Subcutaneous abdominal adipose tissue (tissue), 5 donors: ENCODE results near the gene TNNI3.
A peak's percentile ranks its signal among the peaks of the same experiment; 100 is the strongest.

Experiments
- H3K27ac ChIP-seq: one replicate; pipeline ENCODE4 v1.7.0; 2013; ENCODE audit warnings: low read depth, mild to moderate bottlenecking, inconsistent platforms, low read length, moderate library complexity
- H3K27me3 ChIP-seq, 5 donors: one replicate each; pipeline ENCODE4 v1.7.0; 2013; ENCODE audit warnings: low read length in 5 of 5, inconsistent platforms in 1 of 5; ENCODE audit not compliant: control insufficient read depth in 5 of 5, insufficient read depth in 4 of 5
- H3K36me3 ChIP-seq, 5 donors: one replicate each; pipeline ENCODE4 v1.7.0; 2013; ENCODE audit warnings: low read length in 5 of 5; ENCODE audit not compliant: control insufficient read depth in 5 of 5, insufficient read depth in 5 of 5
- H3K4me1 ChIP-seq, 5 donors: one replicate each; pipeline ENCODE4 v1.7.0; 2013; ENCODE audit warnings: low read length in 5 of 5, mild to moderate bottlenecking in 3 of 5, moderate library complexity in 1 of 5; ENCODE audit not compliant: control insufficient read depth in 5 of 5, insufficient read depth in 5 of 5
- H3K4me3 ChIP-seq, 5 donors: one replicate each; pipeline ENCODE4 v1.7.0; 2013; ENCODE audit warnings: low read length in 5 of 5, low read depth in 1 of 5
- H3K9ac ChIP-seq, 5 donors: one replicate each; pipeline ENCODE4 v1.7.0; 2013; ENCODE audit warnings: low read length in 5 of 5, mild to moderate bottlenecking in 4 of 5, moderate library complexity in 3 of 5
- H3K9me3 ChIP-seq, 5 donors: one replicate each; pipeline ENCODE4 v1.7.0; 2013; ENCODE audit warnings: low read length in 5 of 5; ENCODE audit not compliant: control insufficient read depth in 5 of 5
- donor health status: healthy.
- donor health status: healthy.
- donor health status: healthy.
- donor health status: healthy.
- donor health status: healthy.

Gene TNNI3

DNA sequence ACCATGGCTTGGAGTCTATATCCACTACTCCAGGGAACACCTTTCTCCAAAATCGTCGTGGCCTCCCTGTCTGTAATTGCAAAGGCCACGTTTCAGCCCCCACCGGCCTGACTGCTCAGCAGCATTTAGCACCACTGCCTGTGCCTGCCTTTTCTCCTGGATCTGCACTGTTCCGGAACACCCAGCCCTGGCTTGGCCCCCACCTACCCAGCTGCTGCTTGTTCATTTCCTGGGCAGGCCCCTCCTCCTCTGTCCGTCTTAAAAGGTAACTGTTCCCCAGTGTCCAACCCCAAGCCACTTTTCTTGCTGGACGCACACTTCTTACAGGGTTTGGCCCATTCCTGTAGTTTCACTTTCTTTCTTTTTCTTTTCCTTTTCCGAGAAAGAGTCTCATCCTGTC lies 31.1 kb upstream of the TNNI3 start:
- peaks cover 0 to 2% (median 0%) of the 10 kb centered on the region in 5 donors for H3K4me1 ChIP-seq
- H3K27ac ChIP-seq: no peak overlapping the region
- H3K27me3 ChIP-seq: peaks cover 4 to 14% (median 10%) of the 10 kb centered on the region in 5 donors
- no peaks in the 10 kb centered on the region for H3K36me3 ChIP-seq
- H3K9ac ChIP-seq: no peak overlapping the region
- no peaks in the 10 kb centered on the region for H3K9me3 ChIP-seq
- H3K4me3 ChIP-seq: no peak overlapping the region

DNA sequence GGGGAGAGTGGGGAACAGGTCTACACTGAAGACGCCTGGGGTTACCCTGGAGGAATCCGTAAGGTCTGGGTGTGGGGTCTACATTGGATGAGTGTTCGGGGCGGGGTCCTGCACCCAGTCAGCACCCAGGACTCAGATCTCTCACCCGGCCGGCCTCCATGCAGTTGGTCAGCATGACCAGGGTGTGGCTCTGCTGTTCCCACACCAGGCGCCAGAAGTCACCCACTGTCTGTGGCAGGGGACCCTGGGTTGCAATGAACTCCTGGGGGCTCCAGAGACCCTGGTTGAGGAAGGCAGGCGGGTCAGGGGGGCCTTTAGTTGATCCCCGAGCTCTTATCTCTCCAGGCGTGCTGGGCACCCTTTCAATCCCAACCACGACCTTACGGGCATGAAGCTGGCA lies 28.5 kb upstream of the TNNI3 start:
- Histone ChIP-seq H3K4me3 (no peak overlapping the region), H3K36me3 (no peaks in the 10 kb centered on the region), H3K27me3 (peaks cover 3 to 24% (median 18%) of the 10 kb centered on the region in 5 donors), H3K27ac (no peak overlapping the region), H3K9me3 (no peaks in the 10 kb centered on the region), H3K4me1 (peaks cover 0 to 2% (median 0%) of the 10 kb centered on the region in 5 donors), H3K9ac (no peak overlapping the region)

DNA sequence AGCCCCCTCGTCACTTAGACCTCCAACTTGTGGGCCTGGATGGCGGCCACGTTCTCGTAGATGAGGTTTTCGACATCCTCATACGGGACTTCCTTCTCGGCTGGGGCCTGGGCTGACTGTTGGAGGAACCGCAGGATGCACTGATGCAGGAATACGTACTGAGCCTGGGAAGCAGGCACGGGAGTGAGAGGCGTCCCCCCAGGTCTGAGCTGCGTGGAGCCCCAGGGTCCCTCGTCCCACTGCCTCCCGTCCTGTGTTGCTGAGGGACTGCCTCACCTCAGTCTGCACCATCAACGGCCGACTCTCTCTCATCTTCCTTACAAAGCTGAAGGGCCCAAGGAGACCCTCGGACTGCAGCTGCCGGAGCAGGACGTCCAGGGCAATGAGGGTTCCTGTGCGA lies 24.2 kb upstream of the TNNI3 start:
- Histone ChIP-seq H3K9ac (no peak overlapping the region), H3K27me3 (peaks cover 27 to 65% (median 55%) of the 10 kb centered on the region in 5 donors), H3K9me3 (no peaks in the 10 kb centered on the region), H3K4me3 (no peak overlapping the region), H3K4me1 (peaks cover 0 to 11% (median 10%) of the 10 kb centered on the region in 5 donors), H3K36me3 (no peaks in the 10 kb centered on the region), H3K27ac (no peak overlapping the region)

DNA sequence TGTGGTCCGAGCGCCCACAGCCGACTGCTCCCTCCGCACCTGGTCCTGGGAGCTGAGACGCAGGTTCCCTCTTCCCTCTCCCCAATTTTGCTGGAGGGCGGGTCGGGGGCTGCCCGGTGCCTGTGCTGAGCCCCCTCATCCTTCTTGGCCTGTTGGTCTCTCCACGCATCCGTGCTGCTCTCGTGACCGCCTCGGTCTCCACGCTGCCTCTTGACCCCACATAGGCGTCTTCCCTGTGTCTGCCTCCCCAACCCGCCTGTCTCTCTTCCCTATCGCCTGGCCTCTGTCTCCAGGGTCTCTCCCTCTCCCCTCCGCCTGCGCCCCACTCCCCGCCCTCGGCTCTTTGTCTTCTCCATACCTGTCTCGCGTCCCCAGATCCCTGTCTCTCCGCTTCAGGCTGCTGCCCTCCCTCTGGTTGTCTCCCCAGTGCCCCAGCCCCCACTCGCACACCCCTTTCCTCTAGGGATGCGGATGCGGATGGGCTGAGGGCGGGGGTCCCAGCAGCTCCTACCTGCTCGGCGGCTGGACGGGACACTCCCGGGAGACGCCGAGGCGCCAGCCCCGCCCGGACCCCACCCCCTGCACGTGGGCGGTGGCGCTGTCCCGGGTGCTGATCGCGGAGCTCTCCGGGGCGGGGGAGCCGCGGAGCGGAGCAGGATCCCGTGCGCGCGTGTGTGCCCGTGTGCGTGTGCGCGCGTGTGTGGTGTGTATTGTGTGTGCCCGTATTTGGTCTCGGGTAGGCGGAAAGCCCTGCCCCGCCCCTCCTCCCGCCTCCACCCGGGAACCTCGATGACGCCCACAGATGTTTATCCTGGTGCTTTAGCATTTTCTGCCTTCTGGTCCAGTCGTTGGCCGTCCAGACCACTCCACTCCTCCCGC lies 22.3 kb upstream of the TNNI3 start, which contains the start of gene SYT5:
SYT5 (minus strand) TSS at position 684 of the 879 bp plus-strand sequence. CDS start 1,248 bp downstream, outside the sequence.
- Histone ChIP-seq H3K4me1 (peaks cover 0 to 11% (median 10%) of the 10 kb centered on the region in 5 donors), H3K9me3 (peaks cover 0 to 3% (median 0%) of the 10 kb centered on the region in 5 donors), H3K9ac (no peak within 1 kb of the TSS), H3K27me3 (peaks cover 46 to 75% (median 66%) of the 10 kb centered on the region in 5 donors), H3K4me3 (peak within 1 kb of the TSS in 4 of 5 donors; percentile 22 to 55 (median 40)), H3K27ac (no peak within 1 kb of the TSS), H3K36me3 (no peaks in the 10 kb centered on the region)

DNA sequence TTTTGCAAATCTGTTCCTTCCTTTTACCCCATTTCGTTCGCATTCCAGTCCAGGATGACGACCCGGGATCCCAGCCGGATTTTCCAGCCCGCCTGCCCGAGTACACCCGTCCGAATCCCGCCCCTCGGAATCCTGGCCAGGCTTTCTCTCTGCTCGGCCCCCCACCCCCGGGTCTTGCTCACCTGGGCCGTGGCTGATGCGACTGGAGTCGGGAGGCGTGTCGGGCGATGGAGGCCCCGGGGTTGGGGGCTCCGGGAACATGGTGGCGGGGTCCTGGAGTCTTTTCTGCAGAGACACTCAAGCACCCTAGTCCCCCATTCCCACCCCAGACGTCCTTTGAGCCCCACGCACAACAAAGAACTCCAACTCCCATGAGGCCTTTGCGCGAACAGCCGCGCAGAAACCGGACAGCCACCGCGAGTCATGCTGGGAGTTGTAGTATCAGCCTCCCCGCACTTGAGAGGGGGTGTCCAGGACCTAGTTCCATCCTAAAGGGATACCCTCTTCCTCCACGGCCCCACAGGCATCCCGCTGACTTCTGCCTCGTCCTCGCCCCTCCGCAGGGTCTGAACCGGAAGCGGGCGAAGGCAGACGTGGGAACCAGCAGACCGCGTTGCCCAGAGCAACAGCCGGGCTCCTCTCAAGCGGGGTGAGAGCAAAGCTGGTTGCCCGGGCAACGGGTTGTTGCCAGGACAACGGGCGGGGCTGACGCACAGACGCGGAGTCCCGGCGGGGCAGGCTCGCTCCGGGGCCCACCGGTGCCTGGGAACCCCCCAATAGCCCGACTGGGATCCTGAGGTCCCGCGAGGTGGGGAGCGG lies 21.5 kb upstream of the TNNI3 start:
- Histone ChIP-seq H3K9me3 (peaks cover 0 to 3% (median 0%) of the 10 kb centered on the region in 5 donors), H3K9ac (no peak overlapping the region), H3K36me3 (no peaks in the 10 kb centered on the region), H3K27ac (no peak overlapping the region), H3K27me3 (peaks cover 54 to 83% (median 75%) of the 10 kb centered on the region in 5 donors), H3K4me1 (peaks cover 0 to 11% (median 10%) of the 10 kb centered on the region in 5 donors), H3K4me3 (peak overlapping the region in 4 of 5 donors; percentile 22 to 55 (median 40))

DNA sequence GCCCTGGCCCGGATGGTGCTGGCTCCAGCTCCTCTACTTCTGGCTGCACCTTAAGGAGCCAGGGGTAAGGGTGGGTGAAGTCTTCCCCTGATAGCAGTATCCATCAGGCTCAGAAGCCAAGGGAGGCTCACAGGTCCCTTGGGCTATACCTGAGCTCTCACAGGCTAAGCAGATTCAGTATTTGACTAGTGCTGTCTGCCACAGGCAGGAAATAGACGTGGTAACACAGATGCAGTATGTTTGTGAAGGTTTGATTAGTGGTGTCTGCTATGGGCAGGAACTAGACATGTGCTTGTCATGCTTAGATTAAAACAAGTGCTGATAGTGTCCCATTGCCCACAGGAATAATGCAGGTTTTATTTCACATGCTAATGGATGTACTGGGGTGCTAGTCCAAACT lies 18.5 kb upstream of the TNNI3 start:
- H3K27me3 ChIP-seq: peaks cover 65 to 92% (median 80%) of the 10 kb centered on the region in 5 donors
- no peak overlapping the region for H3K9ac ChIP-seq
- no peaks in the 10 kb centered on the region for H3K36me3 ChIP-seq
- no peak overlapping the region for H3K4me3 ChIP-seq
- H3K27ac ChIP-seq: no peak overlapping the region
- H3K4me1 ChIP-seq: peaks cover 0 to 20% (median 15%) of the 10 kb centered on the region in 5 donors
- peaks cover 0 to 3% (median 0%) of the 10 kb centered on the region in 5 donors for H3K9me3 ChIP-seq

DNA sequence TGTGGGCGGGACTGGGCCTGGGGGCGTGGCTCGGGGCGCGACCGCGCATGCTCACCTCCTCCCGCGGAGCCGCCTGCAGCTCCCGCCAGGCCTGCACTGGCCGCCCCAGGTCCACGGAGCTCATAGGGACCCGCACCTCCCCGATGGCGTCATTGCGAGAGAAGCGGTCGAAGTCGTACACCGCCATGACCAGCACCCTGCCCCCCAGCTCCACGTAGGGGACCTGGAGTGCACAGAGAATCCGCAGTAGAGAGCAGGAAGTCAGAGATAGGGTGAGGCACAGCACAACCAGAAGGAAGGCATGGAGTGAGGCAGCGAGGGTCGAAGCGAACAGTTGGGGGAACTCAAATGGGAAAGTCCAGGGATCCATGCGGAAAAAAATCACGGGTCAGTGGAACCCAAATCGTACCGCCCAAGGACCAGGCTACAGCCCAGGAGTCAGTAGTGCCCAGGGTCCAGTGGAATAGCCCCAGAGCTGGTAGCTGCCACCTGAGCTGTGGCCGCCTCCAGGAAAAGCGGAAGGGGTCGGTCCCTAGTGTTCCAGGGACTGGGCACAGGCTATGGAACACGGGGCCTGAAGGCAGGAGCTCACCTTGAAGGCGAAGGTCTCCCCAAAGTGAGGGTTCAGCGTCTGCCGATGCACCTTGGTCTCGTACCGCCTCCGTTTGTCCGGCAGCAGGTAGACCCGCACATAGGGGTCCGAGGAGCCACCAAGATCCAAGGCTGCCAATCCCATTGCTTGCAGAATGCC lies 17.8 kb upstream of the TNNI3 start:
- no peak overlapping the region for H3K4me3 ChIP-seq
- H3K27me3 ChIP-seq: peaks cover 63 to 89% (median 77%) of the 10 kb centered on the region in 5 donors
- H3K9ac ChIP-seq: no peak overlapping the region
- H3K27ac ChIP-seq: no peak overlapping the region
- peaks cover 0 to 3% (median 0%) of the 10 kb centered on the region in 5 donors for H3K9me3 ChIP-seq
- H3K4me1 ChIP-seq: peaks cover 0 to 20% (median 15%) of the 10 kb centered on the region in 5 donors
- no peaks in the 10 kb centered on the region for H3K36me3 ChIP-seq

DNA sequence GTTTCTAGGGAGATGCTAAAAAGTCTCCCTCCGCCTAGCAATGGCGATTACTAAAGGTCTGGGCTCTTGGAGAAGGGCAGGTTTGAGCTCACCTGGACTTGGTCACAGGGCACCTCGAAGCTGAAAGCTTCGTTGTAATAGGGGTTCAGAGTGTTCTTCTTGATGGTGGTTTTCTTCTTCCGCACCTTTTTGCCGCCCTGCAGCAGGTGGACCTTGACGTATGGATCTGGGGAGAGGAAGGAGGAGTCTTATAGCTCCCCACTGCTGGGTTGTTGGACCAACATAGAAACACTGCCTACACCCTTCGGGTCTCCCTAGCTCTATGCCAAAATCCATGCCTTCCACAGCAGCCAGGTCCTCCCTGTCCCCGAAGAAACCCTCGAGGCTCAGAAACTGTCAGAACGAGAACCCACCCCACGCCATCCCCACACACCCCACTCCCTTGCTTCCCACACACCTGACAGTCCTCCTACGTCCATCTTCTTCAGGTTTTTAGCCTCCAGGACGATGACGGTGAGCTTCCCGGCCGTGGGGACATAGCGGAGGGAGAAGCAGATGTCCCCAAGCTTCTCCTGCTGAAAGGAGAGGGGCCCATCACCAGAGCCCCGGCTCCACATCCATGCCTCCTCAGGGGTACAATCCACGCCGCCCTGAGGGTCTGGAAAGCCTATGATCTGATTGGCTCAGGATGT lies 17.0 kb upstream of the TNNI3 start:
- H3K27me3 ChIP-seq: peaks cover 66 to 89% (median 76%) of the 10 kb centered on the region in 5 donors

More for the DNA sequence above, 17.0 kb upstream of the TNNI3 start:
- Histone ChIP-seq H3K4me1 (peaks cover 0 to 18% (median 15%) of the 10 kb centered on the region in 5 donors), H3K27ac (no peak overlapping the region), H3K9ac (no peak overlapping the region), H3K4me3 (no peak overlapping the region), H3K9me3 (peaks cover 0 to 3% (median 0%) of the 10 kb centered on the region in 5 donors), H3K36me3 (no peaks in the 10 kb centered on the region)
